Measurements from ENCODE around the gene FIG4. TPM values are rescaled to one million over a fixed set of nuclear protein-coding genes. Genes with fewer than 3 reads are reported as not detected.

FIG4 gene
- total RNA-seq, 4 donors from 2014 or later = 12.3 to 19.9 (median 17.1) TPM

DNA sequence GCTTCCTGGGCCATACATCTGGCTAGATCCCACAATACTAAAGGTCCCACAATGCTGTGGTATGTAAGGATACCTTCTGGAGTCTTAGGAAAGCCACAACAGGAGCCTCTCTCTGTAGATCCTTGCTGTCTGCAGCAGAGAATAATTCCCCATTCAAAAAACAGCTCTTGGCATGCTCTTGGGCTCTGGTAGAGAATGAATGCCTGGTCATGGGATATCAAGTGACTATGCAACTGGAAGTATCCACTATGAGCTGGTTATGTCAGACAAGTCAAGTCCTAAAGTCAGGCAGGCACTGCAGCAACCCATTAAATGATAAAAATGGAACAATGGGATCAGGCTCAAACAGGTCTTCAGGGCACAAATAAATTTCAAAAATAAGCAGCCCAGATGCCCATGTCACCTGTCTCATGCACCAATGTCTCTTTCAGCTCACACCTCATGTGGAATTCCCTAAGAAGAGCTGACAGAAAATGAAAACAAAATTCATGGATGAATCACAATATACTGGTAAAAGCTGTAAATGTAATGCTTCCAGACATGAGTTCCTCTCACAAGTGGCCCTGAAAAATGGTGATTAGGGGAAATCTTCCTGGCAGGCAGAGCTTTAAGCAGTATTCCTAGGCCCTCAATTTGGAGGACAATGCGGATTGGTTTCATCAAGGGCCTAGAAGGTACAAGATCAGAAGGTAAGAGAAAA, 4.4 kb upstream of the FIG4 start:
- Histone ChIP-seq H3K36me3 (no peaks in the 10 kb centered on the region), H3K4me3 (no peak overlapping the region), H3K9me3 (no peaks in the 10 kb centered on the region), H3K27me3 (no peaks in the 10 kb centered on the region), H3K27ac (replicated peaks in 1 of 4) (no peak overlapping the region), H3K4me1 (peaks cover 1 to 14% (median 14%) of the 10 kb centered on the region in 4 donors)
- TF ChIP-seq POLR2AphosphoS5 (IDR thresholded peaks at IDR 0.05) = no peak
- no peak for TF ChIP-seq CTCF (IDR thresholded peaks at IDR 0.05)
- TF ChIP-seq EP300 (IDR thresholded peaks at IDR 0.05) = no peak
- no peak for TF ChIP-seq POLR2A (IDR thresholded peaks at IDR 0.05; ENCODE audit: low read depth)
- no peak for DNase-seq (ENCODE audit: extremely low spot score)
- WGBS = 91% methylated on average over 1 of the region's 1 CpG
- intact Hi-C loops (cut with DNase I) = no loop called here

DNA sequence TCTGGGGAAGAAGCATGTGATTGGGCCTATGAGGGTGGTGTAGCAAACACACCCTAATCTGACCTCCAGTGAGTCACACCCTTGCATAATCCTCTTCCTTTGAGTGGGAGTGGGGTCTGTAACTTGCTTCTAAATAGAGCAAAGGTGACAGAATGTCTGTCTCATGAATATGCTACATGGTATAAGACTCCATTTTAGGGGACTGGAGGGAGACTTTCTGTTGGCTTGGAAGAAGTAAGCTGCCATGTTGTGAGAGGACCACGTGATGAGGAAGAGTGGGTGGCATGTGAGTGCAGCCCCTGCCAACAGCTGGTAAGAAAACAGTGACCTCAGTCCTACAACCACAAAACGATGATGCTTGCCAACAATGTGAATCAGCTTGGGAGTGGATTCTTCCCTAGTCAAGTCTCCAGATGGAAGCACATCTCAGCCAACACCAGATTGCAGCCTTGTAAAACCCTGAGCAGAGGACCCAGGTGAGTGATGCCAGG, 3.8 kb upstream of the FIG4 start:
- intact Hi-C loops (cut with DNase I) = no loop called here
- H3K9me3 ChIP-seq = no peaks in the 10 kb centered on the region
- DNase-seq (ENCODE audit: extremely low spot score) = no peak
- H3K4me3 ChIP-seq = no peak overlapping the region
- WGBS = 18% methylated on average over 2 of the region's 2 CpGs
- no peaks in the 10 kb centered on the region for H3K36me3 ChIP-seq
- no peak overlapping the region for H3K27ac ChIP-seq (replicated peaks in 1 of 4)
- no peak for TF ChIP-seq CTCF (IDR thresholded peaks at IDR 0.05)
- TF ChIP-seq POLR2AphosphoS5 (IDR thresholded peaks at IDR 0.05) = peak in 1 of 2 donors; percentile 22
- H3K27me3 ChIP-seq = no peaks in the 10 kb centered on the region
- peaks cover 6 to 20% (median 20%) of the 10 kb centered on the region in 4 donors for H3K4me1 ChIP-seq

- Histone ChIP-seq H3K36me3 (peaks cover 0 to 4% (median under 1%) of the 10 kb centered on the region in 4 donors), H3K9me3 (no peaks in the 10 kb centered on the region), H3K27me3 (no peaks in the 10 kb centered on the region), H3K4me3 (peak overlapping the region; percentile 74 to 86 (median 81)), H3K4me1 (peaks cover 6 to 32% (median 28%) of the 10 kb centered on the region in 4 donors), H3K27ac (replicated peaks in 1 of 4) (peak overlapping the region; percentile 86 to 95 (median 91))
- DNase-seq (ENCODE audit: extremely low spot score) = no peak
- TF ChIP-seq EP300 (IDR thresholded peaks at IDR 0.05) (no peak), CTCF (IDR thresholded peaks at IDR 0.05) (no peak), POLR2A (IDR thresholded peaks at IDR 0.05; ENCODE audit: low read depth) (no peak), POLR2AphosphoS5 (IDR thresholded peaks at IDR 0.05) (no peak)
- 0% methylated on average over 13 of the region's 24 CpGs for WGBS
- intact Hi-C loops (cut with DNase I) = loop anchor here (10.0 kb wide), 1 partner anchor 1184 kb away; the partner anchor contains the start of gene AMD1
Observed at GRCh38 chr6:109690373-109690736, 741 bp upstream of the FIG4 start.

- TF ChIP-seq POLR2A (IDR thresholded peaks at IDR 0.05; ENCODE audit: low read depth) (no peak), POLR2AphosphoS5 (IDR thresholded peaks at IDR 0.05) (no peak), EP300 (IDR thresholded peaks at IDR 0.05) (no peak), CTCF (IDR thresholded peaks at IDR 0.05) (no peak)
- intact Hi-C loops (cut with DNase I) = loop anchor here (10.0 kb wide), 1 partner anchor 1182 kb away; the partner anchor contains the start of gene AMD1
- no peak overlapping the region for H3K27ac ChIP-seq (replicated peaks in 1 of 4)
- no peak overlapping the region for H3K4me3 ChIP-seq
- no peaks in the 10 kb centered on the region for H3K9me3 ChIP-seq
- no peak for DNase-seq (ENCODE audit: extremely low spot score)
- peaks cover 6 to 32% (median 28%) of the 10 kb centered on the region in 4 donors for H3K4me1 ChIP-seq
- peaks cover 0 to 6% (median 4%) of the 10 kb centered on the region in 4 donors for H3K36me3 ChIP-seq
- no peaks in the 10 kb centered on the region for H3K27me3 ChIP-seq
Observed at GRCh38 chr6:109693111-109693510, 2.0 kb downstream of the FIG4 start.
